H7 (cell line): ENCODE measurements around the gene ERCC3. TPM values are rescaled to one million over a fixed set of nuclear protein-coding genes. Genes with fewer than 3 reads are reported as not detected.
"Not testable (repeated sequence)": the region's sequence is repeated elsewhere in the genome, so short reads cannot be mapped to it uniquely, and the experiment has no call there.

Source experiments
- DNase-seq: peaks from one replicate; pipeline ENCODE4 v3.0.0; 2012
- H3K27me3 ChIP-seq: 2 replicates; pipeline ENCODE4 v1.6.0; 2011; ENCODE audit warnings: mild to moderate bottlenecking, low read length; ENCODE audit not compliant: control insufficient read depth, insufficient read depth
- H3K36me3 ChIP-seq: replicated peaks from 2 replicates; pipeline ENCODE4 v1.5.1; 2011; ENCODE audit warnings: low read length; ENCODE audit not compliant: control insufficient read depth, insufficient read depth
- H3K4me3 ChIP-seq: 2 replicates; pipeline ENCODE4 v1.5.1; 2011; ENCODE audit warnings: low read depth, mild to moderate bottlenecking, control low read depth, low read length, moderate library complexity; ENCODE audit not compliant: insufficient read depth
- total RNA-seq: library from RNA; depleted of rRNA; stranded (reverse); fragments of >200 nt; shearing (Covaris generic); gene quantifications from 2 replicates; pipeline ENCODE4 v1.2.3, GENCODE V29; 2014

ERCC3 gene
- total RNA-seq, 1 experiment from 2014 or later, result 38.4 TPM

DNA sequence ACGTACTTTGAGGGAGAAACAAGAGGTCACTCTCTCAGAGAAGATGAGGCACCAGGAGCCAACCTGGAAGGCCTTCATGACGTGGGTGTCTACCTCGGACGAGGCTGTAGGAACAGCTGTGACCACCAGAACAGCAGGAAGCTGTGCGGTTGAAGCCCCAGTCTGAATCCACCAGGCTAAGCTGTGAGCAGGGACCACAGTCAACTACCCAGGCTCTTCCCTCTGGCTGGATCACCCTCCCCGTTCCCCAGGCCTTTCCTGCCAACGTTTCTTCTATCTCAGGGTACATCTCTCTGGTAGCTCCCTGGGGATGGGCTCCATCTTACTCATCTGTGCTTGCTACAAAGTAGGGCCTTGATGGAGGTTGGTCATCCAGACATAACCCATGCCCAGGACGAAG is 37.1 kb downstream of the ERCC3 start:
- DNase-seq, result no peak
- no peak overlapping the region for H3K4me3 ChIP-seq
- no peaks in the 10 kb centered on the region for H3K27me3 ChIP-seq
- H3K36me3 ChIP-seq, result peaks cover 16% of the 10 kb centered on the region

GRCh38 chr2:127256381-127256780 is 37.6 kb downstream of the ERCC3 start:
- no peak for DNase-seq
- Histone ChIP-seq H3K36me3 (peaks cover 16% of the 10 kb centered on the region), H3K27me3 (no peaks in the 10 kb centered on the region), H3K4me3 (no peak overlapping the region)

- no peak overlapping the region for H3K4me3 ChIP-seq
- H3K36me3 ChIP-seq, result peaks cover 11% of the 10 kb centered on the region
- DNase-seq, result no peak
- H3K27me3 ChIP-seq, result no peaks in the 10 kb centered on the region
Observed at GRCh38 chr2:127255721-127256120, 38.2 kb downstream of the ERCC3 start.

- Histone ChIP-seq H3K4me3 (no peak overlapping the region), H3K36me3 (peaks cover 9% of the 10 kb centered on the region), H3K27me3 (no peaks in the 10 kb centered on the region)
- DNase-seq, result no peak
Observed at GRCh38 chr2:127255146-127255545, 38.8 kb downstream of the ERCC3 start.

DNA sequence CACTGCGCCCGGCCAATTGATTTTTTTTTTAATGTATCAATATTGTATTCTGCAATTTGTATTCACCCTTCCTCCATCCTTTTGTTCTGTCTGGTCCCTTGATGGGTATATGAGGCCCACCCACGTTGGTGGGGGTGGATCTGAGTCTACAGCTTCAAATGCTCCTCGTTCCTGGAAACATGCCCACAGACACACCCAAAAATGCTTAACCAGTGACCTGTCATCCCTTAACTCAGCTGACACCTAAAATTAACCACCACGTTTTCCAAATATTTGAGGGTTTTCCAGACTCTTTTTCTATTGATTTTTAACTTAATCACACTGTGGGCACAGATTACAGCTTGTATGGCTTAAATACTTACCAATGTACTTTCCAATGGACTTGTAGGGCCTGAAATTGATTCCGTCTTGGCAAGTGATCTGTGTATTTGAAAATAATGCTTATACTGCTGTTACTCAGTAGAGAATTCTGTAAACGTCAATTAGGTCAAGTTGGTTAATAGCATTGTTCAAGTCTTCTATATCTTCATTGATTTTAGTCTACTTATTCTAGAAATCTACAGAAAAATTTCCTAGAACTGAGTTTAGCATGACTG is 39.5 kb downstream of the ERCC3 start:
- no peak for DNase-seq
- H3K27me3 ChIP-seq, result no peaks in the 10 kb centered on the region
- H3K4me3 ChIP-seq, result no peak overlapping the region
- peaks cover 6% of the 10 kb centered on the region for H3K36me3 ChIP-seq

- H3K36me3 ChIP-seq, H3K4me3 ChIP-seq, H3K27me3 ChIP-seq, DNase-seq: not testable (repeated sequence)
Observed at GRCh38 chr2:127241184-127241583, 52.8 kb downstream of the ERCC3 start.

DNA sequence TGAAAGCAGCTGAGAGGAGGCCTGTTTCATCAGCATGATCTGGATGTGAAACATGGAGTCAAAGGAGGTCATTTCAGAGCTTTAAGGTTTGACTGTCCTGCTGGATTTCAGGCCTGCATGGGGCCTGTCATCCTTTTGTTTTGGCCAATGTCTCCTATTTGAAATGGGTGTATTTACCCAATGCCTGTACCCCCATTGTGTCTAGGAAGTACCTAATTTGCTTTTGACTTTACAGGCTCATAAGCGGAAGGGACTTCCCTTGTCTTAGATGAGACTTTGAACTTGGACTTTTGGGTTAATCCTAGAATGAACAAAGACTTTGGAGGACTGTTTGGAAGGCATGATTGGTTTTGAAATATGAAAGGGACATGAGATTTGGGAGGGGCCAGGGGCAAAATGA is 54.5 kb downstream of the ERCC3 start:
- DNase-seq, result no peak
- no peaks in the 10 kb centered on the region for H3K36me3 ChIP-seq
- H3K4me3 ChIP-seq, result no peak overlapping the region
- H3K27me3 ChIP-seq, result no peaks in the 10 kb centered on the region

- H3K36me3 ChIP-seq, DNase-seq: not testable (repeated sequence)
Observed at GRCh38 chr2:127237768-127238167, 56.2 kb downstream of the ERCC3 start.

DNA sequence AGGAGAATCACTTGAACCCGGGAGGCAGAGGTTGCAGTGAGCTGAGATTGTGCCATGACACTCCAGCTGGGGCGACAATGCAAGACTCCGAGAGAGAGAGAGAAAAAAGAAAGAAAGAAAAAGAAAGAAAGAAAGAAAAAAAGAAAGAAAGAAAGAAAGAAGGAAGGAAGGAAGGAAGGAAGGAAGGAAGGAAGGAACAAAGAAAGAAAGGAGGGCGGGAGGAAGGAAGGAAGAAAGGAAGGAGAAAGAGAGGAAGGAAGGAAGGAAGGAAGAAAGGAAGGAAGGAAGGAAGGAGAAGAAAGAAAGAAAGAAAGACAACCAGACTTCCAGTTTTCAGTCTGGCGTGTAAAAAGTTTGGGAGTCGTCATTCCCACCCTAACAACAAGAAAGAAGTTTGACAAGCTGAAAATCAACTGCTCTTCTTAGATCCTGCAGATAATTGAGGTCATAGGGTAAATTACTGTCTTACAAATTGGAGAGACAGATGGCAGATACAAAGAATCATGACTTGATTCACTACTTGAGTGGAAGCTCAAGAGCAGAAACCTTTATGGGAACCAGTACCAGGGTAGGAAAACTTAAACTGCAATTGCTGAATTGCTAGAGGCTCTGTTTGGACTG is 58.8 kb downstream of the ERCC3 start:
- Histone ChIP-seq H3K27me3 (no peaks in the 10 kb centered on the region), H3K36me3 (no peaks in the 10 kb centered on the region), H3K4me3 (no peak overlapping the region)
- no peak for DNase-seq

More at GRCh38 chr2:127237768-127238167, 56.2 kb downstream of the ERCC3 start:
- not testable (repeated sequence) for H3K4me3 ChIP-seq, H3K27me3 ChIP-seq

GRCh38 chr2:127233710-127234109 is 60.2 kb downstream of the ERCC3 start:
- no peaks in the 10 kb centered on the region for H3K36me3 ChIP-seq
- no peak overlapping the region for H3K4me3 ChIP-seq
- H3K27me3 ChIP-seq, result no peaks in the 10 kb centered on the region
- DNase-seq, result no peak

DNA sequence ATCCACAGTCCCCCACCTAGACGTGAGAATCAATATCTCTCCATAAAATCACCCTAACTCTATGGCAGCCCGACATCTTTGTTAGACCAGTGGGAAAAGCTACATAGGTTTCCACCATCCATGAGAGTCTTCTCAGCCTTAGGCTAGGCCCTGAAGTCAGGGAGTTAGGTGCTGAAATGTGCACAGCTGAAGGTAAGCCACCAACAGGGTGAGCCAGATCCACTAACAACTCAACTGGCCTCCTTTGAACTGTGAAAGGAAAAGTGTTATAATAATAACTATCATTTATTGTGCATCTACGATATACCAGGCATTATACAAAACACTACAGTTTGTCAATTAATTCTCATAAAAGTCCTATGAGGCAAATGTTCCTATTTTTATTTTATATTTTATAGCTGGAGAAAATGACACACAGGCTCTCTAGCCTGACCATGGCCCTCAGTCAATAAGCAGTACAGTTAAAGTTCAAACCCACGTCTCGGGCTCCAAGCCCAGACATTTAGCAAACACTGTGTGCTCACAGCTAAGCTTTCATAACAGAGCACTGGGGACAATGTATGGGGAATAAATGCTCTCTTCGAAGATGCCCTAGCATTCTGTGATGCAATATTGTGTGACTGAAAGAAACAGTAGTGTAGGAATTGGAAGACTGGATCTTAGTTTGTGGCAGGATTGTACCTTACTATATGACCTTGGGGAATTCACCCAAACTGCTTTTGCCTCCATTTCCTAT is 62.6 kb downstream of the ERCC3 start:
- H3K27me3 ChIP-seq, result no peaks in the 10 kb centered on the region
- no peaks in the 10 kb centered on the region for H3K36me3 ChIP-seq
- no peak for DNase-seq
- H3K4me3 ChIP-seq, result no peak overlapping the region

GRCh38 chr2:127229555-127229954 is 64.4 kb downstream of the ERCC3 start:
- Histone ChIP-seq H3K27me3 (no peaks in the 10 kb centered on the region), H3K36me3 (no peaks in the 10 kb centered on the region), H3K4me3 (no peak overlapping the region)
- DNase-seq, result no peak

DNA sequence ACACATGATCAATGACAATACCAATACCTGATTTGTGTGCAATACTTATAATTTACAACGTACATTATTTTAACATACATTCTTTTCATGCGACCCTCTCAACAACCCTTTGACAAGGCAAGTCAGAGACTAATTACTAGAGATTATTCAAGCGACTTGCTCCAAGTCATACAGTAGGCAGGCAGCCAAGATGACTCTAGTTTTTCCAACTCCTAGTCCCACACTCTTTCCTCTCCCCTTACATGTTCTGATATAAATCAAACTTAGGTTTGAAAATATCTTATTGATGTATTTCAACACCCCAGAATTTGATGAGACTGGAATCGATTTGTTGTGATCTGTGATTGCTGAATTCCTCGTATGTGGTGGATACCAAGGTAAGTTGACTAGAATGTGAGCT is 65.8 kb downstream of the ERCC3 start:
- DNase-seq, result no peak
- no peak overlapping the region for H3K4me3 ChIP-seq
- H3K36me3 ChIP-seq, result no peaks in the 10 kb centered on the region
- no peaks in the 10 kb centered on the region for H3K27me3 ChIP-seq

DNA sequence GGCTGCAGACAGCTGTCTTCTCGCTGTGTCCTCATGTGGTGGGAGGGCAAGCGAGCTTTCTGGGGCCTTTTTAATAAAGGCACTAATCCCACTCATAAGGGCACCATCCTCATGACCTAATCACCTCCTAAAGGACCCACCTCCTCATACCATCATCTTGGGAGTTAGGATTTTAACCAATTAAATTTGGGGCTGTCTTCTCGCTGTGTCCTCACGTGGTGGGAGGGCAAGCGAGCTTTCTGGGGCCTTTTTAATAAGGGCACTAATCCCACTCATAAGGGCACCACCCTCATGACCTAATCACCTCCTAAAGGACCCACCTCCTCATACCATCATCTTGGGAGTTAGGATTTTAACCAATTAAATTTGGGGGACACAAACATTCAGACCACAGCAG is 66.7 kb downstream of the ERCC3 start:
- DNase-seq, H3K4me3 ChIP-seq, H3K36me3 ChIP-seq, H3K27me3 ChIP-seq: not testable (repeated sequence)

GRCh38 chr2:127226520-127227263 is 67.3 kb downstream of the ERCC3 start:
- H3K27me3 ChIP-seq, result no peaks in the 10 kb centered on the region
- H3K4me3 ChIP-seq, result no peak overlapping the region
- DNase-seq, result no peak

More at GRCh38 chr2:127226520-127227263, 67.3 kb downstream of the ERCC3 start:
- no peaks in the 10 kb centered on the region for H3K36me3 ChIP-seq
